Heart left ventricle (tissue), 16 donors: ENCODE results near the gene GFPT1. TPM values are rescaled to one million over a fixed set of nuclear protein-coding genes. Genes with fewer than 3 reads are reported as not detected.

Source experiments
- ATAC-seq, 4 donors: fragments of 200-7000 bp; cut with Tn5 transposase; one replicate each; pipeline ENCODE4 v1.9.1; 2020 to 2022; ENCODE audit warnings: moderate library complexity in 4 of 4, mild to moderate bottlenecking in 3 of 4, moderate number of reproducible peaks in 1 of 4
- DNase-seq, 5 donors: peaks; one replicate each; pipeline ENCODE4 v3.0.0-alpha.2; 2020
- H3K27ac ChIP-seq, 12 donors: fragments of 200-600 bp; sonication (generic) in 4 of 12; one replicate each; pipeline versions ENCODE4 v1.5.0 to v1.8.0; 2016 to 2022; ENCODE audit warnings: mild to moderate bottlenecking in 2 of 12
- H3K27me3 ChIP-seq, 9 donors: fragments of 200-600 bp; sonication (generic) in 2 of 9; one replicate each; pipeline versions ENCODE4 v1.5.1 to v1.8.0; 2016 to 2022; ENCODE audit warnings: mild to moderate bottlenecking in 3 of 9
- H3K36me3 ChIP-seq, 9 donors: fragments of 200-600 bp; sonication (generic) in 2 of 9; one replicate each; pipeline versions ENCODE4 v1.5.0 to v1.8.0; 2018 to 2022; ENCODE audit warnings: mild to moderate bottlenecking in 2 of 9
- H3K4me1 ChIP-seq, 12 donors: fragments of 200-600 bp; sonication (generic) in 4 of 12; one replicate each; pipeline versions ENCODE4 v1.5.0 to v1.8.0; 2016 to 2022; ENCODE audit warnings: mild to moderate bottlenecking in 3 of 12
- H3K4me3 ChIP-seq, 12 donors: fragments of 200-600 bp; sonication (generic) in 4 of 12; one replicate each; pipeline versions ENCODE4 v1.5.0 to v1.8.0; 2017 to 2022; ENCODE audit warnings: mild to moderate bottlenecking in 9 of 12, moderate library complexity in 4 of 12
- H3K9me3 ChIP-seq, 12 donors: fragments of 200-600 bp; sonication (generic) in 4 of 12; one replicate each; pipeline versions ENCODE4 v1.5.0 to v1.8.0; 2016 to 2022; ENCODE audit warnings: mild to moderate bottlenecking in 1 of 12
- POLR2A ChIP-seq, 2 donors: fragments of 450-650 bp; IDR thresholded peaks; one replicate each; pipeline ENCODE4 v1.6.1; 2017; ENCODE audit warnings: antibody characterized with exemption in 2 of 2, mild to moderate bottlenecking in 2 of 2, moderate library complexity in 2 of 2
- WGBS, 4 donors: extraction: QIAGEN DNeasy Blood & Tissue Kit in 2 of 4; methylation state at CpG; one replicate each; pipeline versions ENCODE4 v1.1.5 to v1.1.7; 2013 to 2018; 5-methylcytosine and 5-hydroxymethylcytosine counted together
- intact Hi-C, 10 donors: fragments of 100-400 bp; cut with DNase I; formaldehyde crosslinking; loops; one replicate each; pipeline versions ENCODE4 v1.11.1 to v1.14.2; 2022
- polyA plus RNA-seq, 2 donors: library from polyadenylated mRNA; stranded (reverse); fragments of 200-250 nt; gene quantifications; one replicate each; pipeline ENCODE4 v1.2.3, GENCODE V29; 2013
- total RNA-seq, 9 donors: library from RNA; depleted of rRNA in 2 of 9; stranded (reverse); fragments of >200 nt in 2 of 9; fragmentation: NEBNext Ultra II Directional in 3 of 9; extraction: Animal tissue kit (Norgen Biotek cat#: 25700) in 3 of 9; gene quantifications; one replicate each; pipeline versions ENCODE4 v1.1.0 to v1.2.4, GENCODE V29; 2016 to 2023
- TF ChIP-seq, protein P1 (sequence below), 12 donors: fragments of 200-600 bp; sonication (generic) in 4 of 12; IDR thresholded peaks; one replicate each; pipeline versions ENCODE4 v1.5.0 to v1.8.0; 2018 to 2022; ENCODE audit warnings: antibody characterized with exemption in 12 of 12, mild to moderate bottlenecking in 5 of 12
- donor health status: ischemic (EF 13 %, LVEDD 7.1; RV severe dilation, severe dysfunction).
- donor health status: healthy with polysubstance abuse.
- donor health status: DM: no; HTN: yes; CAD: no.
- donor health status: DM: no; HTN: no; CAD: no.
- donor health status: ischemic (EF 25% LVEDD 6.9; RV normal size, moderate dysfunction).
- donor health status: ischemic (EF 25% LVEDD 5.7; RV mildly dilated, moderate dysfunction).
- donor health status: healthy.
- donor health status: DM: yes; HTN: yes; CAD: no.
- donor health status: ischemic (EF 35%, LVEDD 5.7; RV mildly dilated, moderate dysfunction).
- donor health status: nonischemic (EF 11% LVEDD 7.7; RV severe dilation, severe dysfunction).
- donor health status: DM: yes; HTN: yes; CAD: no.
- donor health status: PGD.
- donor health status: ischemic (EF 29% LVEDD 5.4; RV normal size, mild dysfunction).
- donor health status: nonischemic (EF 23%, LVEDD 6.1; RV moderate dilation, normal function).

Gene GFPT1
- total and polyA plus RNA-seq, 11 donors, result 5.7 to 87.9 (median 46.2) TPM

DNA sequence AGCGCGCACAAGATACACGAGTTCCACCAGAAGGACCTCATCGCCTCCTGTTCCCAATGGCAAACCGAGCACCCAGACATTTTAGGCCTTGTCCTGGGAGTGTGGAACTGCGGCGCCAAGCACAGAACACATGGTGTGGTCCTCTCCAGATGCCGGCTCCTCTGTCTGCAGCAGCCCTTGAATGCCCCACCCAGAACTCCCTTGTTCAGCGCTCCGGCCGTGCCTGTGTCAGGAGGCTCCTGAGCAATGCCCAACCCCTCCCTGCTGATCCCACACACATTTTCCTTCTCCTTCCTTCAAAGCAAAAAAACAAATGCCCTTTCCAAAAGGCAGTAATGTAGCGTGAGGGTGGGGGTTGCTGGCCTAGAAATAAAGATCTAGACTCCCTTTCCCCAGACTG lies 89.8 kb downstream of the GFPT1 start:
- DNase-seq (no peak), ATAC-seq (no peak)
- Histone ChIP-seq H3K4me1 (peaks cover 0 to 13% (median 0%) of the 10 kb centered on the region in 12 donors), H3K27me3 (no peaks in the 10 kb centered on the region), H3K9me3 (no peaks in the 10 kb centered on the region), H3K27ac (no peak overlapping the region), H3K4me3 (no peak overlapping the region), H3K36me3 (no peaks in the 10 kb centered on the region)
- TF ChIP-seq, protein P1, sequence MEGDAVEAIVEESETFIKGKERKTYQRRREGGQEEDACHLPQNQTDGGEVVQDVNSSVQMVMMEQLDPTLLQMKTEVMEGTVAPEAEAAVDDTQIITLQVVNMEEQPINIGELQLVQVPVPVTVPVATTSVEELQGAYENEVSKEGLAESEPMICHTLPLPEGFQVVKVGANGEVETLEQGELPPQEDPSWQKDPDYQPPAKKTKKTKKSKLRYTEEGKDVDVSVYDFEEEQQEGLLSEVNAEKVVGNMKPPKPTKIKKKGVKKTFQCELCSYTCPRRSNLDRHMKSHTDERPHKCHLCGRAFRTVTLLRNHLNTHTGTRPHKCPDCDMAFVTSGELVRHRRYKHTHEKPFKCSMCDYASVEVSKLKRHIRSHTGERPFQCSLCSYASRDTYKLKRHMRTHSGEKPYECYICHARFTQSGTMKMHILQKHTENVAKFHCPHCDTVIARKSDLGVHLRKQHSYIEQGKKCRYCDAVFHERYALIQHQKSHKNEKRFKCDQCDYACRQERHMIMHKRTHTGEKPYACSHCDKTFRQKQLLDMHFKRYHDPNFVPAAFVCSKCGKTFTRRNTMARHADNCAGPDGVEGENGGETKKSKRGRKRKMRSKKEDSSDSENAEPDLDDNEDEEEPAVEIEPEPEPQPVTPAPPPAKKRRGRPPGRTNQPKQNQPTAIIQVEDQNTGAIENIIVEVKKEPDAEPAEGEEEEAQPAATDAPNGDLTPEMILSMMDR (IDR thresholded peaks at IDR 0.05), result no peak
- no peak for TF ChIP-seq POLR2A (IDR thresholded peaks at IDR 0.05)
- WGBS, 4 donors, result 90 to 95% (median 93%) methylated on average over 11 to 12 of the region's 12 CpGs
- intact Hi-C loops, result no loop called here

DNA sequence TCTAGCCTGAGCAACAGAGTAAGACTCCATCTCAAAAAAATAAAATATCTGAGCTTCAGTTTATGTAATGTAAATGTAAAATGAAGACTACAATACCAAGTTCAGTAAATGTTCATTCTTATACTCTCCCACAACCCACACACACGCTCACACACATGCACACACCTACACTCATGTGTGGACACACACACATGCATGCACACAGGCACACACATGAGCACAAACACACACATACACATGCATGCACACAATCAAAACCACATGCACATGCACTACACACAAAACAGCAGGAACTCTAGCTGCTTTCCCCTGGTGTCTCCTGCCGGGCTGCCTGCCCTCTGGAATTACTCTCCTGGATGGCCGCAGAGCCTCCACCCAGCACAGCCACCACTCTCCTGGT lies 90.6 kb downstream of the GFPT1 start:
- Histone ChIP-seq H3K4me3 (no peak overlapping the region), H3K36me3 (no peaks in the 10 kb centered on the region), H3K27me3 (no peaks in the 10 kb centered on the region), H3K9me3 (no peaks in the 10 kb centered on the region), H3K4me1 (peaks cover 0 to 21% (median 3%) of the 10 kb centered on the region in 12 donors), H3K27ac (no peak overlapping the region)
- DNase-seq, result no peak
- intact Hi-C loops, result no loop called here
- ATAC-seq, result no peak
- TF ChIP-seq POLR2A (IDR thresholded peaks at IDR 0.05), result no peak
- TF ChIP-seq, protein P1 (IDR thresholded peaks at IDR 0.05), result no peak
- 93 to 99% (median 96%) methylated on average over 3 of the region's 3 CpGs for WGBS, 4 donors

DNA sequence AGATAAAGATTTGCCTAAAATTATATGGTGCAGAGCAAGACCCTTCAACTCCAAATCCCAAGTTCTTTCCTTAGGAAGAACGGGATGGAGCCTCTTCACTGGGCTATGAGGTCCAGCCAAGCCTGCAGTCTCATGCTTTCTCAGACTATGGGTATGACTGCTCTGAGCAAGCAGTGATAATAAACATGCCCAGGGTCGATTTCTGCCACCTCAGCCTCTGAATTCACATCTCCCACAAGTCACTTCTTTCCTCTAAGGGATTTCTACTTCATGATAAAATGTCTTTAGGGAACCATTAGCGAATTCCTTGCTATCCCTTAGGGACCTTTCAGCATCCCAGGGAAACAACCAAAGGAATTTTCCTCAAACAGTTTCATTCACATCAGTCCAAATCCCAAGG lies 94.8 kb downstream of the GFPT1 start:
- Histone ChIP-seq H3K36me3 (no peaks in the 10 kb centered on the region), H3K4me3 (no peak overlapping the region), H3K27ac (peak overlapping the region in 3 of 12 donors; percentile 41 to 54 (median 45)), H3K9me3 (no peaks in the 10 kb centered on the region), H3K27me3 (no peaks in the 10 kb centered on the region), H3K4me1 (peaks cover 0 to 20% (median 6%) of the 10 kb centered on the region in 12 donors)
- TF ChIP-seq, protein P1 (IDR thresholded peaks at IDR 0.05), result no peak
- no peak for TF ChIP-seq POLR2A (IDR thresholded peaks at IDR 0.05)
- DNase-seq, result no peak
- ATAC-seq, result no peak
- WGBS, 4 donors, result 70 to 85% (median 82%) methylated on average over 3 of the region's 3 CpGs
- intact Hi-C loops, result no loop called here

DNA sequence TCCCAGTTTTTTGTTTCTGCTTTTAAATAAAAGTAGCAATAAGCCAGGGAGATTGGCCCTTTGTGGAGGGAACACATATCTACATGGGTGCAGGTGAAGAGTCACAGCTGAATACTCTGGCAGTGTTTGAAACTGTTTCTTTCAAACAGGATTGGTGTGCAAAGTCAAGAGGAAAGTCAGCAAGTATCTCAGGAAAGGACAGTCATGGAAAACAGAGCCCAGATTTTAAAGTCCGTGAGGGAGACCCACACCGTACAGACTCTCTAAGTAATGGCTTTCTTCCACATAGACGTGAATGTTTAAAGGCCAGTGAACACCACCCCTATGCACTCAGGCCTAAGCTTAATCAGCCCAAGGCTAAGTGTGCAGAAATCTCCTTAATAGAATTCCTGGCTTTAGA lies 95.3 kb downstream of the GFPT1 start:
- TF ChIP-seq, protein P1 (IDR thresholded peaks at IDR 0.05), result no peak
- TF ChIP-seq POLR2A (IDR thresholded peaks at IDR 0.05), result no peak
- peak in 1 of 4 donors; percentile 36 for ATAC-seq
- DNase-seq, result no peak
- 85 to 95% (median 86%) methylated on average over 3 of the region's 3 CpGs for WGBS, 4 donors
- Histone ChIP-seq H3K4me1 (peaks cover 0 to 20% (median 6%) of the 10 kb centered on the region in 12 donors), H3K4me3 (no peak overlapping the region), H3K36me3 (no peaks in the 10 kb centered on the region), H3K27ac (peak overlapping the region in 6 of 12 donors; percentile 9 to 54 (median 40)), H3K9me3 (no peaks in the 10 kb centered on the region), H3K27me3 (no peaks in the 10 kb centered on the region)
- intact Hi-C loops, result no loop called here
